ENCODE results near the gene AGAP2.

Gene AGAP2

GRCh38 chr12:57766464-57767304 lies 28.1 kb upstream of the AGAP2 start, which contains the start of gene CYP27B1:
TSS of gene CYP27B1 (minus strand) at chr12:57767078. CDS start at chr12:57767041, 37 bp downstream.
- DNase-seq, result peak; percentile 47 to 54

GRCh38 chr12:57765698-57766463 lies 27.3 kb upstream of the AGAP2 start:
- DNase-seq, result no peak

GRCh38 chr12:57765003-57765697 lies 26.6 kb upstream of the AGAP2 start:
- DNase-seq, result peak; percentile 78 to 79

GRCh38 chr12:57764662-57765002 lies 26.1 kb upstream of the AGAP2 start:
- DNase-seq, result no peak

GRCh38 chr12:57763881-57764661 lies 25.5 kb upstream of the AGAP2 start:
- DNase-seq, result no peak

- DNase-seq, result no peak
Observed at GRCh38 chr12:57762463-57762862, 23.9 kb upstream of the AGAP2 start.

GRCh38 chr12:57761391-57761998 lies 23.0 kb upstream of the AGAP2 start:
- DNase-seq, result no peak

- no peak for DNase-seq
Observed at GRCh38 chr12:57760347-57760982, 21.9 kb upstream of the AGAP2 start.

- peak in 1 of 2 experiments; percentile 45 for DNase-seq
Observed at GRCh38 chr12:57759360-57759980, 20.9 kb upstream of the AGAP2 start.

GRCh38 chr12:57758552-57759359 lies 20.2 kb upstream of the AGAP2 start:
- DNase-seq, result no peak

GRCh38 chr12:57757771-57758170 lies 19.2 kb upstream of the AGAP2 start:
- DNase-seq, result no peak

GRCh38 chr12:57756406-57757341 lies 18.1 kb upstream of the AGAP2 start:
- peak; percentile 79 to 84 for DNase-seq

- DNase-seq, result peak in 1 of 2 experiments; percentile 51
Observed at GRCh38 chr12:57755454-57756372, 17.2 kb upstream of the AGAP2 start.

GRCh38 chr12:57755194-57755453 lies 16.6 kb upstream of the AGAP2 start:
- no peak for DNase-seq

- DNase-seq, result peak; percentile 89 to 90
Observed at GRCh38 chr12:57754411-57755193, 16.1 kb upstream of the AGAP2 start, which contains the start of gene MARCHF9. TSS of gene MARCHF9 (plus strand) at chr12:57755103. CDS start at chr12:57755529, 426 bp downstream.

- no peak for DNase-seq
Observed at GRCh38 chr12:57753756-57754337, 15.3 kb upstream of the AGAP2 start.

GRCh38 chr12:57752668-57753000 lies 14.1 kb upstream of the AGAP2 start:
- DNase-seq, result no peak

Data from activated T-cell treated with anti-CD3 and anti-CD28 coated beads, Interleukin-2, amount 50 U/mL, for 48 hours (primary cell).